HG03025 (cell line): ENCODE data around the gene ATP2A2.
"Not testable (repeated sequence)": the region's sequence is repeated elsewhere in the genome, so short reads cannot be mapped to it uniquely, and the experiment has no call there.

Experiments
- ATAC-seq: cut with Tn5 transposase; IDR thresholded peaks from one replicate; pipeline ENCODE4 v1.9.1; 2021; ENCODE audit warnings: mild to moderate bottlenecking, moderate library complexity; ENCODE audit not compliant: unreplicated experiment, low FRiP score

Gene ATP2A2

DNA sequence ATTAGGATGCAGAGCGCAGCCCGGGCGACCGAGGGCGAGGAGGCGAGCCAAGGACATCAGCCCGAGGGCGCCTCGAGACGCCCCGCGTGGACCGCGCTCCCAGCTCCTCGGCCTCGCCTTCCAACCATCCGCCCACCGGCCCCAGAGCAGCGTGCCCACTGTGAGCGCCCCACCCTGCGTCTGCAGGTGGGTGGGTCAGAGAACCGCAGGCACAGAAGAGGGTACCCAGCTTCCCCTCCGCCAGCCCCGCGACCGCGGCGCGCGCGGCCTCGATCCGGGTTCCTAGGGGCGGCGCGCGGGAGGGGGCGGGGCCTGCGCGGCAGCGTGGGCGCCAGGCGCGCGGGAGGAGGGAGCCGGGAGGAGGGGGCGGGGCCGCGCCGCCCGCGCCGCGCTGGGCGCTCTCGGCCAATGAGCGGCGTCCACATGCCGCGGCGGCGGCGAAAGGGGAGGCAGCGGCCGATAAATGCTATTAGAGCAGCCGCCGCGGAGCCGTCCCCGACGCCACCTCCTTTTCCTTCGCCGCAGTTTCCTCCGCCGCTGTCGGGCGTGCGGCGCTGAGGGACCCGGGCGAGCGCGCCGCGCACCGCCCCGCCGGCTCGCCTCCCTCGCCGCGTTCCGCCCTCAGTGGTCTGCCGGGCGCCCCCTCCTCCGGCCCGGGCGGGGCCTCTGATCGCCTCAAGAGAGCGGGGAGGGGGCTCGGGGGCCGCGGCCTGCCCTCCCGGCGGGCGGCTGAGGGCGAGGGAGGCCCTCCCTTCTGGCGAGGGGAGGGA lies at the start of gene ATP2A2:
TSS of gene ATP2A2 (plus strand) at position 469 of the 770 bp plus-strand sequence. CDS start 543 bp downstream, outside the sequence.
- peak; percentile 68 for ATAC-seq

- no peak for ATAC-seq
Measured at GRCh38 chr12:110233212-110233903, 47.7 kb upstream of the ATP2A2 start.

DNA sequence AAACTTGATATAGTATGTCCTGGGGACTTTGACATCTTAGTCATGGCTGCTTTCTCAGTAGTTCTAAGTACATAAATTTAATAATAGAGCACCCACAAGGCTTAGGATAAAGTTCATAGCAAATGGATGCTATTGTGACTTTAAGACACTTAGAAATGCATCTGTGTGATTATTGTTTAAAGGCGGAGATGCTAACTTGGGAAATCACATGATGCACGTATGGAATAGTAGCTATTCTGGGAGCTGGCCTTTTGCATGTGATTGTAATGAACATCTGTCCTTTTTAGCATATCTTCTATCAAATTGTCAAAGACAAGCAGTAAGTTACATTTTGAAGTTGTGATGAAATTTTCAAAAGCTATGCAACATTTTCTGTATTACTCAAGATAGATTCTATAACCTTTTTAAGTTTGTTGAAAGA lies 46.7 kb upstream of the ATP2A2 start:
- ATAC-seq: no peak

DNA sequence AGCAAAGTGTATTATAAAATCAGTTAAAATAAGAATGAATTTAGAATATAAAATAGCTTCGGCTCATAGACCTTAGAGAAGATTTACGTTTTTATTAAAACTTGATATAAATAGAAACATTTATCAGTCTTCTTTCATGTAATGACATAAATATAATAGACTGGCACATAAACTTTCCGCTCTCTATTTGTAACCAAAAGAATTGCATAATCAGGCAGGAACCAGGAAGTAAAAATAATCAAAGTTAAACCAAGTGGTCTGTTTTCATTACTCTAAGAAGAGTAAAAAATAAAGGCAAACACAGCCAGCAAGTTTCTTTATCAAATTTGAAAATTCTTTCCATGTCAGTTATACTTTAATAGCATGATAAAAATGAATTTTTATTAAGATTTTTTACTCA lies 46.3 kb upstream of the ATP2A2 start:
- no peak for ATAC-seq

- no peak for ATAC-seq
Measured at GRCh38 chr12:110235383-110235782, 45.7 kb upstream of the ATP2A2 start.

- ATAC-seq: no peak
Measured at GRCh38 chr12:110243227-110243626, 37.8 kb upstream of the ATP2A2 start.

DNA sequence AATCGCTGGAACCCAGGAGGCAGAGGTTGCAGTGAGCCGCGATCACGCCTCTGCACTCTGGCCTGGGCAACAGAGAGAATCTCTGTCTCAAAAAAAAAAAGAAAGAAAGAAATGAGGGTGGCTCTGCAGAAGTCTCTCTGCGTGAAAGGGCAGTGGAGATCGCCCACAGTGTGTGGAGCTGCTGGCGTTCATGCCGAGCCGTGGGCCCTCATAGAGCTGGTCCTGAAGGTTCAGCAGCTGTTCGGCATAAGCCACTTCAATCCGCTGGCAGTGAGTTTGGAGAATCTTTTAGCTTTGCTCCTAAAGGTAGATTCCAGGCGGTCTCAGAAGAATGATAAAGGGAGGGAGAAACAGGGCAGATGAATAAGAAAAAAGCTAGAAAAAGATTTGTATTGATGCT lies 36.7 kb upstream of the ATP2A2 start:
- ATAC-seq: no peak

GRCh38 chr12:110244829-110245228 lies 36.2 kb upstream of the ATP2A2 start:
- ATAC-seq: no peak

GRCh38 chr12:110245369-110245772 lies 35.7 kb upstream of the ATP2A2 start:
- ATAC-seq: no peak

DNA sequence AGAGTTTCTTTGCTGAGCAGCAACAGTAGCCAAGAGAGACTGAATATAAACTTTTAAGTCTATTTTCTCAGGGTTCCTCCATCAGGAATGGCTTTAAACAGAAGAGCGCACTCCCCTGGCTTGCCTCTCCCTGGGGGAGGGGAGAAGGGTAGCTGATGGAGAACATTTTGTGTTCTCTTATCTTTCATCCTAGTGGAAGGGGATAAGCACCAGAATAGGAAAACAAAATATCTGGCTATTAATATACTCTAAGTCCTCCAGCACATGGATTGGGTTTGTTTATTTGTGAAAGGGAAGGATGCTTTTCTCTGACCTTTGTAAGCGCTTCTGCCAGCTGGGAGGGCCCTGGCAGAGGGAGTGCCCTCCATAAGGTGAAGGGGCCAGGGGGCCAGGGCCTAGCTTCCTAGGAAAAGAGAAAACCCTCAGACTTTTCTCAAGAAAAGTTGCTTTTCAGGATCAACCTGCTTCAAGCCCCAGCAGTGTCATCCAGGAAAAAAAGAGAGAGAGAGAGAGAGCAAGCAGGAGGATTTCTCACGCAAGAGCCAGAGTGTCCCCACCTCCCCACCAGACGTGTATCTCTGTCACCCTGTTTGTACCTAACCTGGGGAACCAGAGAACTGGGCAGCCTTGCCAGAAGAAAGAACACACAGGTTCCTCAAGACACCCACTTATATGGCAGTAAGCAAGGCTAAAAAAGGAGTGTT lies 34.3 kb upstream of the ATP2A2 start:
- ATAC-seq: no peak

- no peak for ATAC-seq
Measured at GRCh38 chr12:110247340-110248095, 33.5 kb upstream of the ATP2A2 start.

DNA sequence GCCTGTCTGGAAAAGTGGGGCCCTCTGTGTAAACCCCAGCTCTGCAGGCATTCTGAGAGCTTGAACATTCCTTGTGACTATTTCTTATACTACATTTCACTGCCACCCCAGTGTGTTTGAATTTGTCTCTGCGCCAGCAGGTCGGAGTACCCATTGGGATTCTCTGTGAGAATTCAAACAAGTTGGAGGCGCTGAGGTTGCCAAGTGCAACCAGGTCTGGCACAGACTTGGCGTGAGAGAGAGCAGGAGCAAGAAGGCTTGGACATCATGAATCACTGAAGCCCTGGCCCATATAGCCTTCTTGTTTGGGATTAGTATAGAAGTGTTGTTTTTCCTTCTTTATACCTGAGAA lies 33.0 kb upstream of the ATP2A2 start:
- ATAC-seq: no peak

GRCh38 chr12:110249105-110249504 lies 31.9 kb upstream of the ATP2A2 start:
- no peak for ATAC-seq

- no peak for ATAC-seq
Measured at GRCh38 chr12:110249716-110250225, 31.3 kb upstream of the ATP2A2 start.

DNA sequence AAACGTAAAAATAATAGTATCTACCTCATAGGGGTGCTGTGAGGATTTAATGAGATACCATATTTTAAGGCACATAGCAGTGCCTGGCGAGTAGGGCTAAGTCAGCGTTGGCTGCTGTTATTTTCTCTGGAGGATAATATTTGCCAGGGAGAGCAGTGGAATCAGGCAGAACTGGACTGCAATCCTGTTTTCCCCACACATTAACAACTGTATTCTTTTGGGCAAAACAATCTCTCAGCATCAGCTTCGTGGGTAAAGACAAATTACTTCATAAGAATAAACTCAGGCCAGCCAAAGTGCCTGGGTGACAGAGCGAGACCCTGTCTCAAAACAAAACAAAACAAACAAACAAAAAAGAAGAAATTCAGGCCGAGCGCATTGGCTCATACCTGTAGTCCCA lies 29.7 kb upstream of the ATP2A2 start:
- ATAC-seq: no peak

DNA sequence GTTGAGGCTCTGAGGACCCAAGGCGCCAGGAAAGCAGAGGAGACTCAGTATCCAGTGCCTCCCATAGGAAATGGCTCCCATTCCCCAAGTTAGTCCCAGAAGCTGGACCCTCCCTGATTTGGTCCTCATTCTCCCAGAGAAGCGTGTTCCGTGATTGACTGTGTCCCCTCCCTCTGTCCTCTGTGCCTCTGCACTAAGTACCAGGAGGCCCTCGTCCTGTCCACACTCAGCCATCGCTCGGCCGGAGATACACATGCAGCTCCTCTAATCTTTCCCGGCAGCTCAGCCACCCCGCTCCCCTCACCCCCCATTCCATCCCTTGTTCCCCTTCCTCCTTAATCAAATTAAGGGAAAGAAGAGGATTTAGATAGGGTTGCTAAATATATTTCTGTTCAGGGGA lies 28.3 kb upstream of the ATP2A2 start:
- ATAC-seq: no peak

GRCh38 chr12:110253176-110253575 lies 27.9 kb upstream of the ATP2A2 start:
- ATAC-seq: no peak

GRCh38 chr12:110254971-110255540 lies 26.0 kb upstream of the ATP2A2 start:
- ATAC-seq: no peak

DNA sequence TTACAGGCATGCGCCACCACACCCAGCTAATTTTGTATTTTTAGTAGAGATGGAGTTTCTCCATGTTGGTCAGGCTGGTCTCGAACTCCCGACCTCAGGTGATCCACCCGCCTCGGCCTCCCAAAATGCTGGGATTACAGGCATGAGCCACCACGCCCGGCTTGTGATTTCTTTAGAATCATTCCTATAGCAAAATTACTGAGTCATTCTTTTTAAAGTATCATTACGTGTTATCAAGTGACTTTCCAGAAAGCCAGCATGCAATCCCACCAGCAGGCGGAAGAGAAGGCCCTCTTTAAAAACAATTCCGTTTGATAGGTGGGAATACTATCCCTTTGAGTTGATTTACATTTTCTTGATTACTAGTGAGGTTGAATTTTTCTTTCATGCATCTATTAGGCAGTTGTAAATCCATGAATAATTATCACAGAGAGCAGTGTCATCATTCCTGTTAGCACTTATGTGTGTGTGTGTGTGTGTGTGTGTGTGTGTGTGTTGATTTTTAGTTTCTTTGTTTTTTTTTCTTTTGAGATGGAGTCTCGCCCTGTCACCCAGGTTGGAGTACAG lies 25.1 kb upstream of the ATP2A2 start:
- ATAC-seq: not testable (repeated sequence)
